GM12878 (cell line): ENCODE measurements around the gene SPI1. TPM values are rescaled to one million over a fixed set of nuclear protein-coding genes. Genes with fewer than 3 reads are reported as not detected.

Source experiments
- BCLAF1 ChIP-seq: fragments of 450-650 bp; IDR thresholded peaks from 2 replicates; pipeline ENCODE4 v1.6.1; 2017; ENCODE audit warnings: antibody characterized with exemption, mild to moderate bottlenecking, moderate library complexity
- CHD2 ChIP-seq: IDR thresholded peaks from 2 replicates; pipeline ENCODE4 v1.6.1; 2011; ENCODE audit warnings: low read depth, low read length, improper control_type of control experiment, borderline replicate concordance
- CTCF ChIP-seq, 3 experiments: IDR thresholded peaks in 2 of 3; conservative IDR thresholded peaks in 1 of 3; 2 replicates each; pipeline ENCODE4 v1.5.1; 2011; ENCODE audit warnings: low read depth in 3 of 3, low read length in 3 of 3, mild to moderate bottlenecking in 3 of 3, control low read depth in 2 of 3, moderate library complexity in 2 of 3, inconsistent platforms in 1 of 3, mixed read lengths in 1 of 3; ENCODE audit not compliant: control insufficient read depth in 2 of 3, insufficient read depth in 1 of 3; ENCODE audit errors: extremely low read depth in 1 of 3
- CUX1 ChIP-seq: IDR thresholded peaks from 2 replicates; pipeline ENCODE4 v1.6.1; 2012; ENCODE audit warnings: improper control_type of control experiment, low read depth, low read length; ENCODE audit not compliant: insufficient replicate concordance
- EED ChIP-seq: sonication (generic); IDR thresholded peaks from 2 replicates; pipeline ENCODE4 v1.6.1; 2016; ENCODE audit warnings: antibody characterized with exemption, low read depth
- EGR1 ChIP-seq, 2 experiments: IDR thresholded peaks; 1 replicate in 1 of 2; 2 replicates in 1 of 2; pipeline ENCODE4 v1.6.1; 2011 to 2012; ENCODE audit warnings: low read depth in 2 of 2, low read length in 2 of 2, borderline replicate concordance in 1 of 2, mild to moderate bottlenecking in 1 of 2, moderate library complexity in 1 of 2
- ETV6 ChIP-seq, 2 experiments: fragments of 450-650 bp in 1 of 2; IDR thresholded peaks in 1 of 2; conservative IDR thresholded peaks in 1 of 2; 2 replicates each; pipeline ENCODE4 v1.6.1; 2014; ENCODE audit warnings: antibody characterized with exemption in 1 of 2, borderline replicate concordance in 1 of 2, low read depth in 1 of 2, mild to moderate bottlenecking in 1 of 2, moderate library complexity in 1 of 2
- IKZF1 ChIP-seq: fragments of 450-650 bp; conservative IDR thresholded peaks from 2 replicates; pipeline ENCODE4 v1.6.1; 2017; ENCODE audit warnings: antibody characterized with exemption, mild to moderate bottlenecking
- MTA2 ChIP-seq: fragments of 450-650 bp; IDR thresholded peaks from 2 replicates; pipeline ENCODE4 v1.6.1; 2016; ENCODE audit warnings: low read depth, mild to moderate bottlenecking, moderate library complexity
- NBN ChIP-seq: fragments of 450-650 bp; IDR thresholded peaks from 2 replicates; pipeline ENCODE4 v1.6.1; 2016
- RCOR1 ChIP-seq: conservative IDR thresholded peaks from 2 replicates; pipeline ENCODE4 v1.6.1; 2012; ENCODE audit warnings: low read depth, low read length, improper control_type of control experiment
- RUNX3 ChIP-seq: IDR thresholded peaks from 2 replicates; pipeline ENCODE4 v1.6.1; 2012; ENCODE audit warnings: low read length, inconsistent platforms
- SPI1 ChIP-seq: IDR thresholded peaks from 2 replicates; pipeline ENCODE4 v1.6.1; 2011; ENCODE audit warnings: low read depth, mild to moderate bottlenecking, low read length, moderate library complexity, borderline replicate concordance; ENCODE audit not compliant: insufficient read depth
- USF2 ChIP-seq: IDR thresholded peaks from 2 replicates; pipeline ENCODE4 v1.6.1; 2011; ENCODE audit warnings: low read depth, low read length, improper control_type of control experiment, borderline replicate concordance
- polyA plus RNA-seq, 11 experiments: library from polyadenylated mRNA; depleted of rRNA in 4 of 11; unstranded in 6 of 11; stranded (reverse) in 5 of 11; fragments of >200 nt; fragmentation: Nextera tagmentation in 4 of 11; fragmentation: Illumina TruSeq in 1 of 11; extraction: Ambion mirVana in 4 of 11; extraction: Trizol in 1 of 11; gene quantifications; 1 replicate in 1 of 11; 2 replicates in 10 of 11; pipeline versions ENCODE4 v1.2.1 to v1.2.3, GENCODE V29; 2011 to 2016; ENCODE audit warnings: inconsistent platforms in 2 of 11, missing spikeins in 2 of 11, low read depth in 1 of 11
- total RNA-seq, 4 experiments: library from RNA; depleted of rRNA in 3 of 4; stranded (reverse); fragments of >200 nt in 3 of 4; fragmentation: Illumina TruSeq in 1 of 4; extraction: Trizol in 1 of 4; gene quantifications; 2 replicates each; pipeline versions ENCODE4 v1.2.1 to v1.2.3, GENCODE V29; 2013 to 2021

Gene SPI1
- total and polyA plus RNA-seq, 10 of the 15 experiments (the other 5 are each of a cell fraction or from before 2014, with no cell fraction given) = 0.05 to 31.1 (median 9.7) TPM

GRCh38 chr11:47400768-47401279 is 22.5 kb upstream of the SPI1 start (continued):
- TF ChIP-seq CUX1 = no peak
- TF ChIP-seq SPI1 = peak; percentile 9; the same call in 1 of the 2 replicates
- TF ChIP-seq USF2 = no peak
- 0 out of 2 replicates have a peak, but pooled peaks have one; percentile 89 for TF ChIP-seq NBN
- no peak for TF ChIP-seq CTCF (IDR thresholded peaks at IDR 0.05 in 2 of 3, conservative IDR thresholded peaks at IDR 0.05 in 1 of 3; ENCODE audit: control insufficient read depth in 2 of 3, extremely low read depth in 1 of 3, insufficient read depth in 1 of 3, low read depth in 3 of 3, low read length in 3 of 3)
- TF ChIP-seq MTA2 = 0 out of 2 replicates have a peak, but pooled peaks have one; percentile 36
- TF ChIP-seq CHD2 = no peak
- no peak for TF ChIP-seq BCLAF1
- peak; percentile 70 for TF ChIP-seq RUNX3
- no peak for TF ChIP-seq ETV6 (conservative IDR thresholded peaks at IDR 0.05 in 1 of 2, IDR thresholded peaks at IDR 0.05 in 1 of 2; ENCODE audit: borderline replicate concordance in 1 of 2, low read depth in 1 of 2)
- TF ChIP-seq EED = no peak
- TF ChIP-seq EGR1 (IDR thresholded peaks at IDR 0.05; ENCODE audit: borderline replicate concordance in 1 of 2, low read depth in 2 of 2, low read length in 2 of 2) = no peak
- 0 out of 2 replicates have a peak, but pooled peaks have one; percentile 14 for TF ChIP-seq RCOR1
- 0 out of 2 replicates have a peak, but pooled peaks have one; percentile 34 for TF ChIP-seq IKZF1
